Measurements from ENCODE around the gene MRPS15.

MRPS15 gene

GRCh38 chr1:36458910-36459309, 5.3 kb downstream of the MRPS15 start:
- Histone ChIP-seq H3K27me3 (ENCODE audit: insufficient read depth, low read length, poor library complexity) (no peaks in the 10 kb centered on the region), H3K9ac (ENCODE audit: low read depth, low read length) (no peak overlapping the region), H3K4me1 (ENCODE audit: insufficient read depth, low read length) (peaks cover 56% of the 10 kb centered on the region), H4K20me1 (ENCODE audit: insufficient read depth, low read length) (peaks cover 4% of the 10 kb centered on the region; the same call in 1 of the 2 replicates), H3K36me3 (ENCODE audit: insufficient read depth, low read length) (peaks cover 77% of the 10 kb centered on the region), H3K27ac (ENCODE audit: low read length) (no peak overlapping the region; the same call in 1 of the 2 replicates), H3K9me3 (ENCODE audit: insufficient read depth, low read length, severe bottlenecking) (no peaks in the 10 kb centered on the region), H3K4me2 (ENCODE audit: insufficient read depth, low read length) (no peak overlapping the region), H2AFZ (ENCODE audit: low read depth, low read length) (no peak overlapping the region), H3K4me3 (ENCODE audit: low read depth in 1 of 2, low read length in 2 of 2) (no peak overlapping the region), H3K79me2 (ENCODE audit: insufficient read depth, low read length) (peaks cover 21% of the 10 kb centered on the region)
- no peak for ATAC-seq (ENCODE audit: insufficient read depth, low read depth)
- DNase-seq = no peak
- no peak for TF ChIP-seq EZH2 (IDR thresholded peaks at IDR 0.05; ENCODE audit: borderline replicate concordance, low read depth, low read length, severe bottlenecking)
- TF ChIP-seq, protein P1, sequence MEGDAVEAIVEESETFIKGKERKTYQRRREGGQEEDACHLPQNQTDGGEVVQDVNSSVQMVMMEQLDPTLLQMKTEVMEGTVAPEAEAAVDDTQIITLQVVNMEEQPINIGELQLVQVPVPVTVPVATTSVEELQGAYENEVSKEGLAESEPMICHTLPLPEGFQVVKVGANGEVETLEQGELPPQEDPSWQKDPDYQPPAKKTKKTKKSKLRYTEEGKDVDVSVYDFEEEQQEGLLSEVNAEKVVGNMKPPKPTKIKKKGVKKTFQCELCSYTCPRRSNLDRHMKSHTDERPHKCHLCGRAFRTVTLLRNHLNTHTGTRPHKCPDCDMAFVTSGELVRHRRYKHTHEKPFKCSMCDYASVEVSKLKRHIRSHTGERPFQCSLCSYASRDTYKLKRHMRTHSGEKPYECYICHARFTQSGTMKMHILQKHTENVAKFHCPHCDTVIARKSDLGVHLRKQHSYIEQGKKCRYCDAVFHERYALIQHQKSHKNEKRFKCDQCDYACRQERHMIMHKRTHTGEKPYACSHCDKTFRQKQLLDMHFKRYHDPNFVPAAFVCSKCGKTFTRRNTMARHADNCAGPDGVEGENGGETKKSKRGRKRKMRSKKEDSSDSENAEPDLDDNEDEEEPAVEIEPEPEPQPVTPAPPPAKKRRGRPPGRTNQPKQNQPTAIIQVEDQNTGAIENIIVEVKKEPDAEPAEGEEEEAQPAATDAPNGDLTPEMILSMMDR (IDR thresholded peaks at IDR 0.05; ENCODE audit: borderline replicate concordance, extremely low read depth, low read length, poor library complexity, severe bottlenecking) = no peak

DNA sequence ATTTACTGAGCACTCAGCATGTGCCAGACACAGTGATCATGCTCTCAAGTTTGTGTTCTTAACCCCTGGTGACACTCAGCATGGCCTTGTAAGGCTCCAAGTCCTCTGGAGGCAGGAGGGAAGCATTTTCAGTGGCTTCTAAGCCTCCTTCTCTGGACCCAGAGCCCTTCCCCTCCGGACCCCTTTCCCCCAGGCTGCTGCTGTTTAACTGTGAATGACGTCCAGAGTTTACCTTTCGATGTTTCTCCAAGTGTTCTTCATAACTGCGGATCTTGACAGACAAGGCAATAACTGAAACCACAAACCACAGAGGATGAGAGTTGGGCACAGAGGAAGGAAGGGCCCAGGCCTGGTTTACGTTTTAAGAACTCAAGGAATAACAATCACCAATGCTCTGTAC, 6.5 kb downstream of the MRPS15 start:
- H3K79me2 ChIP-seq (ENCODE audit: insufficient read depth, low read length) = peaks cover 11% of the 10 kb centered on the region
- H3K9ac ChIP-seq (ENCODE audit: low read depth, low read length) = no peak overlapping the region
- no peaks in the 10 kb centered on the region for H3K27me3 ChIP-seq (ENCODE audit: insufficient read depth, low read length, poor library complexity)
- ATAC-seq (ENCODE audit: insufficient read depth, low read depth) = peak; percentile 93
- H3K36me3 ChIP-seq (ENCODE audit: insufficient read depth, low read length) = peaks cover 75% of the 10 kb centered on the region
- peaks cover 4% of the 10 kb centered on the region; the same call in 1 of the 2 replicates for H4K20me1 ChIP-seq (ENCODE audit: insufficient read depth, low read length)
- peak overlapping the region; percentile 50 for H3K27ac ChIP-seq (ENCODE audit: low read length)
- H3K4me3 ChIP-seq (ENCODE audit: low read depth in 1 of 2, low read length in 2 of 2) = no peak overlapping the region
- peak; percentile 50 for DNase-seq
- TF ChIP-seq, protein P1 (IDR thresholded peaks at IDR 0.05; ENCODE audit: borderline replicate concordance, extremely low read depth, low read length, poor library complexity, severe bottlenecking) = no peak
- TF ChIP-seq EZH2 (IDR thresholded peaks at IDR 0.05; ENCODE audit: borderline replicate concordance, low read depth, low read length, severe bottlenecking) = no peak
- H3K9me3 ChIP-seq (ENCODE audit: insufficient read depth, low read length, severe bottlenecking) = no peaks in the 10 kb centered on the region
- no peak overlapping the region for H3K4me2 ChIP-seq (ENCODE audit: insufficient read depth, low read length)
- no peak overlapping the region for H2AFZ ChIP-seq (ENCODE audit: low read depth, low read length)
- H3K4me1 ChIP-seq (ENCODE audit: insufficient read depth, low read length) = peaks cover 47% of the 10 kb centered on the region

DNA sequence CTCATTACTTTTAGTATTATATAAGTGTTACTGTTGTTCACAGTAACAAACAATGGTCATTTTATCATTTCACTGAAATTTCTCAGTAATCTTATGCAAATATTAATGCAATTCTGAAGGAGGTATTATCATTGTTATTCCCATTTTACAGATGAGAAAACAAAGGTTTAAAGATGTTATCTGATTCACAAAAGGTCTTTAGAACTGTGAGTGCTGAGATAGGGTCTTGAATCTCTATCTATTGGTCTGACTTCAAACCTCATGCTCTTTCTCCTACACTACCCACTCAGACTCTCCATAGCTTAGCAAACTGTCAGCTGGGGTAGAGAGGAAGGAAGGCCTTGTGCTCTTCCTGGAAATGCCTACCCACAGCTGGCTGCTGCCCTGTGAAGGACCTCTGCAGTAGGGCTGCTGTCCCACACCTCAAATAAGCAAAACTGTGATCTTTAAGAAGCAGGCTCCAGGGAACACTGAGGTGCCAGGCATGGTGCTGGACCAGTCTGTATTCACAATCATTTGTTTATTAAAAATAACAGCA, 7.7 kb downstream of the MRPS15 start:
- DNase-seq (no peak), ATAC-seq (ENCODE audit: insufficient read depth, low read depth) (no peak)
- H3K4me3 ChIP-seq (ENCODE audit: low read depth in 1 of 2, low read length in 2 of 2) = no peak overlapping the region
- no peak overlapping the region for H3K9ac ChIP-seq (ENCODE audit: low read depth, low read length)
- H3K4me1 ChIP-seq (ENCODE audit: insufficient read depth, low read length) = peaks cover 36% of the 10 kb centered on the region
- peaks cover 64% of the 10 kb centered on the region for H3K36me3 ChIP-seq (ENCODE audit: insufficient read depth, low read length)
- no peaks in the 10 kb centered on the region for H3K27me3 ChIP-seq (ENCODE audit: insufficient read depth, low read length, poor library complexity)
- no peak overlapping the region for H2AFZ ChIP-seq (ENCODE audit: low read depth, low read length)
- H3K27ac ChIP-seq (ENCODE audit: low read length) = no peak overlapping the region
- H3K4me2 ChIP-seq (ENCODE audit: insufficient read depth, low read length) = no peak overlapping the region
- TF ChIP-seq, protein P1 (IDR thresholded peaks at IDR 0.05; ENCODE audit: borderline replicate concordance, extremely low read depth, low read length, poor library complexity, severe bottlenecking) = no peak
- no peak for TF ChIP-seq EZH2 (IDR thresholded peaks at IDR 0.05; ENCODE audit: borderline replicate concordance, low read depth, low read length, severe bottlenecking)
- no peaks in the 10 kb centered on the region for H3K79me2 ChIP-seq (ENCODE audit: insufficient read depth, low read length)
- H3K9me3 ChIP-seq (ENCODE audit: insufficient read depth, low read length, severe bottlenecking) = no peaks in the 10 kb centered on the region
- H4K20me1 ChIP-seq (ENCODE audit: insufficient read depth, low read length) = no peaks in the 10 kb centered on the region; the same call in 1 of the 2 replicates

Data from DND-41 (cell line).